Amniotic epithelial cell (primary cell): ENCODE data around the gene TTLL4.

ENCODE experiments used
- DNase-seq: peaks from one replicate; pipeline ENCODE4 v3.0.0-alpha.2; 2010; ENCODE audit warnings: low read depth

TTLL4 gene

GRCh38 chr2:218717262-218717661 is 6.6 kb downstream of the TTLL4 start:
- peak; percentile 61 for DNase-seq

- DNase-seq: no peak
Measured at GRCh38 chr2:218718058-218718457, 7.4 kb downstream of the TTLL4 start.

GRCh38 chr2:218719457-218719856 is 8.8 kb downstream of the TTLL4 start:
- no peak for DNase-seq

- no peak for DNase-seq
Measured at GRCh38 chr2:218720048-218721041, 9.7 kb downstream of the TTLL4 start.

- no peak for DNase-seq
Measured at GRCh38 chr2:218721488-218721887, 10.9 kb downstream of the TTLL4 start.

GRCh38 chr2:218721934-218722333 is 11.3 kb downstream of the TTLL4 start:
- no peak for DNase-seq

GRCh38 chr2:218722419-218722818 is 11.8 kb downstream of the TTLL4 start:
- no peak for DNase-seq

- DNase-seq: peak; percentile 60
Measured at GRCh38 chr2:218722876-218723785, 12.5 kb downstream of the TTLL4 start.

GRCh38 chr2:218726004-218726574 is 15.5 kb downstream of the TTLL4 start:
- no peak for DNase-seq

GRCh38 chr2:218727502-218728165 is 17.0 kb downstream of the TTLL4 start:
- peak; percentile 44 for DNase-seq

- DNase-seq: no peak
Measured at GRCh38 chr2:218729640-218730039, 19.0 kb downstream of the TTLL4 start.

- DNase-seq: no peak
Measured at GRCh38 chr2:218732052-218732760, 21.6 kb downstream of the TTLL4 start.

- DNase-seq: peak; percentile 69
Measured at GRCh38 chr2:218732761-218733158, 22.1 kb downstream of the TTLL4 start.

GRCh38 chr2:218733171-218734021 is 22.8 kb downstream of the TTLL4 start:
- DNase-seq: peak; percentile 95

GRCh38 chr2:218734190-218734975 is 23.7 kb downstream of the TTLL4 start:
- DNase-seq: no peak

GRCh38 chr2:218736531-218736930 is 25.9 kb downstream of the TTLL4 start:
- no peak for DNase-seq

GRCh38 chr2:218743068-218743467 is 32.4 kb downstream of the TTLL4 start:
- DNase-seq: no peak

GRCh38 chr2:218744615-218745014 is 34.0 kb downstream of the TTLL4 start:
- DNase-seq: no peak

- peak; percentile 21 for DNase-seq
Measured at GRCh38 chr2:218745160-218745558, 34.5 kb downstream of the TTLL4 start.
